Measurements from ENCODE around the gene P2RY8. TPM values are rescaled to one million over a fixed set of nuclear protein-coding genes. Genes with fewer than 3 reads are reported as not detected.

Gene P2RY8
- total RNA-seq, 4 donors from 2014 or later: 1.7 to 5.5 (median 2.9) TPM

DNA sequence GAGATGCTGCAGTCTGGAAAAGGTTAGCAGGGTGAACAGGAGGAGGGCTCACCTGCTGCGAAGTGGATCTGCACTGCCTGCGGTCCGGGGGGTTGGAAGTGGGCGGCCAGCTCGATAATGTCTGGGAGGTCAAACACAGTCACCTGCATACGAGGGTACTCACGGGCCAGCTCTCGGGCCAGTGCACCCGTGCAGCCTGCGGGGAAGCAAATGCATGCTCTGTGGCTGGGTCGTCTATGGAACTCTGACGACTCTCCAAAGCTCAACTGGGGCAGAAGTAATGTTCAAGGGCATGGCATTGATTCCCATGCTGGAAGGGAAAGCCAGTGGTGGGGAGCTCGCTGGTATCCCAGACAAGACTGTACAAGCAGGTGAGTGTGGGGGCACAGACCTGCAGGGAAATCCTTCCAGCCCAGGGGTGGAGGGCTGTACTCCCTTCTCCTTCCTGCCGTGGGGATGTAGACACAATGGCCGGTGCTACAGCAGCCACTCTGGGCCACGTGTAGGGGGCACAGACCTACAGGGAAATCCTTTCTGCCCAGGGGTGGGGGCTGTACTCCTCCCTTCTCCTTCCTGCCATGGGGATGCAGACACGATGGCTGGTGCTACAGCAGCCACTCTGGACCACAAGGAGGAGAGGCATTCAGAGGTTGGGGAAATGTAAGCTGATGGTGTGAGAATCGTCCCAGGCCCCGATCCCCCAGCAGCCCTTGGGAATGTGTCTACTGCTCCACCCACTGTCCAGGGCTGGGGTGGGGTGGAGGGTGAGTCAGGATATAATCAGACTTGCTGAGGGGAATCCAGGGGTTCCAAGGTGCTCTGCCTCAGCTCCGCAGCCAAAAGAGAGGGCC lies 118.8 kb downstream of the P2RY8 start:
- no peak for ATAC-seq (ENCODE audit: low FRiP score)
- TF ChIP-seq, protein P1, sequence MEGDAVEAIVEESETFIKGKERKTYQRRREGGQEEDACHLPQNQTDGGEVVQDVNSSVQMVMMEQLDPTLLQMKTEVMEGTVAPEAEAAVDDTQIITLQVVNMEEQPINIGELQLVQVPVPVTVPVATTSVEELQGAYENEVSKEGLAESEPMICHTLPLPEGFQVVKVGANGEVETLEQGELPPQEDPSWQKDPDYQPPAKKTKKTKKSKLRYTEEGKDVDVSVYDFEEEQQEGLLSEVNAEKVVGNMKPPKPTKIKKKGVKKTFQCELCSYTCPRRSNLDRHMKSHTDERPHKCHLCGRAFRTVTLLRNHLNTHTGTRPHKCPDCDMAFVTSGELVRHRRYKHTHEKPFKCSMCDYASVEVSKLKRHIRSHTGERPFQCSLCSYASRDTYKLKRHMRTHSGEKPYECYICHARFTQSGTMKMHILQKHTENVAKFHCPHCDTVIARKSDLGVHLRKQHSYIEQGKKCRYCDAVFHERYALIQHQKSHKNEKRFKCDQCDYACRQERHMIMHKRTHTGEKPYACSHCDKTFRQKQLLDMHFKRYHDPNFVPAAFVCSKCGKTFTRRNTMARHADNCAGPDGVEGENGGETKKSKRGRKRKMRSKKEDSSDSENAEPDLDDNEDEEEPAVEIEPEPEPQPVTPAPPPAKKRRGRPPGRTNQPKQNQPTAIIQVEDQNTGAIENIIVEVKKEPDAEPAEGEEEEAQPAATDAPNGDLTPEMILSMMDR (IDR thresholded peaks at IDR 0.05): no peak
- DNase-seq (ENCODE audit: low spot score): no peak

DNA sequence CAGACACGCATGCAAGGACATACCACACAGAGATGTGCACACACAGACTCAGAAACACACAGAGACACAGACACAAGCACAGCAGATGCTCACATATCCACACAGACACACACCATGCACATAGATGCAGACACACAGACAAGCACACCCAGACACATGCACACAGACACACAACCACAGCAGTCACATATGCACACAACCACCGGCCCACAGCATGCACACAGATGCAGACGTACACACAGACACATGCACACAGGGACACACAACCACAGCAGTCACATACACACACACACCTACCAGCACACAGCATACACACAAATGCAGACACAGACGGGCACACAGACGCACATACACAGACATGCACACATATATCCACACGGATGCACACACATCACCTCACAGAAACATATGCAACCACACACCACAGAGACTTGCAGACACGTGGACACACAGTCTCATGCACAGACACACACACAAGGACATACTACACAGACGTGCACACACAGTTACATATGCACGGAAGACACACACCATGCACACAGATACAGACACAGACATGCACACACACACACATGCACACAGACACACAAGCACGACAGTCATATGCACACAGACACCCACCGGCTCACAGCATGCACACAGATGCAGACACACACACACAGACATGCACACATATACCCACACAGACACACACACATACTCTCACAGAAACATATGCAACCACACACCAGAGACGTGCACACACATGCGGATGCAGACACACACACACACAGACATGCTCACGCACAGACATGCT lies 119.8 kb downstream of the P2RY8 start:
- ATAC-seq (ENCODE audit: low FRiP score) (no peak), DNase-seq (ENCODE audit: low spot score) (no peak)
- TF ChIP-seq, protein P1 (IDR thresholded peaks at IDR 0.05): no peak

DNA sequence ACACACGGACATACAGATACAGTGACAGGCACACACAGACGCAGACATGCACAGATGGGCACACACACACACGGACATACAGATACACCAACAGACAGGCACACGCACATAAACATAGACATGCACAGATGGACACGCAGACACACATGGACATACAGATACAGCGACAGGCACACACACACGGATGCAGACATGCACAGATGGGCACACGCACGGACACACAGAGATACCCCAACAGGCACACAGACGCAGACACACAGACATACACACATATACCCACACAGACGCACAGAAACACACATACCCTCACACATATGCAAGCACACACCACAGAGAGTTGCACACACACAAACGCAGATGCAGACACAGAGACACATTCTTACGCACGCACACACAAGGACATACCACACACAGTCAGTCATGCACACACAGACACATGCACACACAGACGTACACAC lies 120.6 kb downstream of the P2RY8 start:
- DNase-seq (ENCODE audit: low spot score) (no peak), ATAC-seq (ENCODE audit: low FRiP score) (no peak)
- TF ChIP-seq, protein P1 (IDR thresholded peaks at IDR 0.05): no peak

Other genes with a start within 250 kb of the P2RY8 start
- 10 to 100 TPM in 3 of 4 donors, 1 to 10 TPM in 1; 5.2 to 38.3 (median 20.6) TPM for gene IL3RA, start 200.4 kb downstream of the P2RY8 start, total RNA-seq
- 100 to 1,000 TPM; 342 to 468 (median 415) TPM for gene SLC25A6, start 145.1 kb downstream of the P2RY8 start, total RNA-seq
- 10 to 100 TPM; 17.9 to 27.3 (median 21.8) TPM for gene ASMTL, start 84.3 kb downstream of the P2RY8 start, total RNA-seq
- gene AKAP17A, start 54.4 kb upstream of the P2RY8 start, total RNA-seq: 10 to 100 TPM; 31.6 to 53.0 (median 46.9) TPM
- under 1 TPM in 1 of 4 donors, not detected in 3; 0.56 TPM for gene ASMT, start 77.9 kb upstream of the P2RY8 start, total RNA-seq